NOMO-1 treated with DMSO at 0.1 percent for 48 hours (cell line): ENCODE results near the gene KCP.

Source experiments
- DNase-seq: peaks from one replicate; lab custom pipeline; 2025; ENCODE audit not compliant: unreplicated experiment; lab: John Stamatoyannopoulos, UW

The KCP gene

GRCh38 chr7:128829391-128830166 is 80.9 kb downstream of the KCP start:
- no peak for DNase-seq

DNA sequence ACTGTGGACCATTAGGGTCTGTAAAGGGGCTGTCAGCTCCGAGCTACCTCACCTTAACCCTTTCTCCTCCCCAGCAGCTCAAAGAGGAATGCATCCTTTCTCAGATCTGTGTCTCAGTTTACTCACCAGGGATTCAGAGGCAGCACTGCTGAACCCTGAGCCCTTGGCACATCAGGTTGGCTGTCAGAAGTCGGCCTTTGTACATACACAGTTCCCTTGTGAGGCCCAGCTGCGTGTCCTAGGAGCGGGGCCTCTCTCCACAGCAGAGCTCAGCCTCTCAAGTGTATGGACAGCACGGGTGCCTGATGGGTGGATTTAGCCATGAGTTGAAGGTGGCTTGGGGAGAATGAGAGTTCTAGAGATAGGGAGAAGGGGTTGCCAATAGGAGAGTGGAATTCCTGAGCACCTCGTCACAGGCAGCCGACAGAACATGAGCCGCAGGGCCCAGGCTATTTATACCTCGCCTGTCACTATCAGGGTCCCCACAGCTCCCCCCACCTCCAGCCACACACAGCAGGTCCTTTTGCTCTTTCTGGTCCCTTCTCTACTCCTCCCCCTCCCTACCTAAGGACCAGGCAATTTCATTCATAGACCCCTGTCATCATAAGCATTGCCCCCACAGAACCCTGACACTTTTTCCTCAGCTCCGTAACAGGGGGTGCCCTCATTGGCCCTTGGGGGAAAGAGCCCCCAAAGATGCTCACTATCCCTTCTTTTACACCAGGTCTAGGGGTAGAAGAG is 82.4 kb downstream of the KCP start:
- no peak for DNase-seq

DNA sequence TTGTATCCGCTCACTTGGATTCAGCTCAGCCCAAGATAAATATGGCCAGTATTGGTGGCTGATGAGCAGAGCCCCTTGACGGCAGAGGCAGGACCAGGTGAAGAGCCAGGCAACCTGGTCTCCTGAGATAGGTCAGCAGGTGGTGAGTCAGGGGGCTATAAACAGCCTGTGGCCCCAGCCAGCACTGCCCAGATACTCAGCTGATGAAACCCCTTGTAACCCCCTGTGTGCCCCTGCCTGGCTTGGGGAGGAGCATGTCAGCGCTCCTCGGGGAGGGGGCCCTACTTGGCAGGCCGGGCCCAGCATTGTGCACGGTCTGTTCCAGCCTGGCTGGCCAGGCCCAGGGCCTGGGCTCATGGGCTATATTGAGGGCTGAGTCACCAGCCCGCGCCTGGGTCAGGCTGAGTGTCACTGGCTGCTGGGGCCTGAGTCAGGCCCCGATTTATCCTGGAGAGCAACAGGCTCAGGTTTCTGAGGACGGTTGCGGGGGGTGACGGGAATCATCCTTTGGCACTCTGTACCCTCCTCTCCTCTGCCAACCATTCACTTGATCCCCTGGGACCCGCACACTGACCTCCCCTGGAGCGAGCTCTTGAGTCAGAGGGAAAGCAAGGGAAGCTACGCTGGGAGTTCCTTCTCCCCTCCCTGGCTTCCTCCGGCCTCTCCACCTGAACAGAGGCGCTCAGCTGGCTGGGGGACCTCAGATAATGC is 83.1 kb downstream of the KCP start:
- DNase-seq: no peak

DNA sequence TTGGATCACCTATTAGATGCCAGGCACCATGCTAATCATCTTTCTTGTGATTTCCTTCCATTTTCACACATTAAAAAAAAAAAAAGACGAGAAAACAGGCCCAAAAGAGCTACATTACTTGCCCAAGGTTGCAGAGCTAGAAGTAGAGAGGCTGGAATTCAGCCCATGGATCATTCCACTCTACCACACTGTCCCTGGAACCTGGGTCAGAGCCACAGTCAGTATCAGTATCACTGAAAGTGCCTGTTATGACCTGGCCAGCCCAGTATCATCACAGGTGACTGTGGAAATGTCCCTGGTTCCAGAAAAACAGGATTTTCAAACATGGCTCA is 83.6 kb downstream of the KCP start:
- DNase-seq: no peak
